Prostate gland (tissue), 2 donors: ENCODE data around the gene MICALL1. TPM values are rescaled to one million over a fixed set of nuclear protein-coding genes. Genes with fewer than 3 reads are reported as not detected.
"Not testable (repeated sequence)": the region's sequence is repeated elsewhere in the genome, so short reads cannot be mapped to it uniquely, and the experiment has no call there.

Experiments used
- DNase-seq: peaks from one replicate; pipeline ENCODE4 v3.0.0-alpha.2; 2019; ENCODE audit warnings: low spot score
- H3K27ac ChIP-seq, 2 donors: fragments of 200-600 bp; sonication (generic); 2 replicates each; pipeline ENCODE4 v1.5.1; 2017 to 2019
- H3K27me3 ChIP-seq: fragments of 200-600 bp; sonication (generic); replicated peaks from 2 replicates; pipeline ENCODE4 v1.5.1; 2019; ENCODE audit not compliant: insufficient read depth
- H3K36me3 ChIP-seq, 2 donors: fragments of 200-600 bp; sonication (generic); 1 replicate in 1 of 2; 2 replicates in 1 of 2; pipeline versions ENCODE4 v1.5.1 to v1.8.1; 2017 to 2019
- H3K4me1 ChIP-seq: fragments of 200-600 bp; sonication (generic); replicated peaks from 2 replicates; pipeline ENCODE4 v1.5.1; 2019
- H3K4me3 ChIP-seq, 2 donors: fragments of 200-600 bp; sonication (generic); 2 replicates each; pipeline ENCODE4 v1.5.1; 2017 to 2019
- H3K9me3 ChIP-seq: fragments of 200-600 bp; sonication (generic); 2 replicates; pipeline ENCODE4 v1.5.1; 2017
- POLR2A ChIP-seq: fragments of 450-650 bp; IDR thresholded peaks from one replicate; pipeline ENCODE4 v1.6.1; 2016; ENCODE audit warnings: antibody characterized with exemption, mild to moderate bottlenecking
- POLR2AphosphoS5 ChIP-seq: sonication (generic); formaldehyde crosslinking; IDR thresholded peaks from one replicate; pipeline ENCODE4 v1.6.1; 2017; ENCODE audit warnings: antibody characterized with exemption
- WGBS: methylation state at CpG from one replicate; pipeline ENCODE4 v1.1.5; 2018; 5-methylcytosine and 5-hydroxymethylcytosine counted together
- intact Hi-C: fragments of 100-400 bp; cut with DNase I; formaldehyde crosslinking; loops from one replicate; pipeline ENCODE4 v1.14.2; 2022
- total RNA-seq, 2 donors: library from RNA; depleted of rRNA; stranded (reverse); fragments of >200 nt; gene quantifications; one replicate each; pipeline ENCODE4 v1.1.0, GENCODE V29; 2016
- TF ChIP-seq, protein P1 (sequence below), 4 experiments: fragments of 200-600 bp in 2 of 4; fragments of 450-650 bp in 2 of 4; sonication (generic) in 2 of 4; IDR thresholded peaks; 1 replicate in 3 of 4; 2 replicates in 1 of 4; pipeline ENCODE4 v1.5.1; 2016 to 2019; ENCODE audit warnings: antibody characterized with exemption in 4 of 4, mild to moderate bottlenecking in 2 of 4, moderate library complexity in 2 of 4

MICALL1 gene
- total RNA-seq, 2 donors from 2014 or later, result 42.8 to 62.8 TPM

DNA sequence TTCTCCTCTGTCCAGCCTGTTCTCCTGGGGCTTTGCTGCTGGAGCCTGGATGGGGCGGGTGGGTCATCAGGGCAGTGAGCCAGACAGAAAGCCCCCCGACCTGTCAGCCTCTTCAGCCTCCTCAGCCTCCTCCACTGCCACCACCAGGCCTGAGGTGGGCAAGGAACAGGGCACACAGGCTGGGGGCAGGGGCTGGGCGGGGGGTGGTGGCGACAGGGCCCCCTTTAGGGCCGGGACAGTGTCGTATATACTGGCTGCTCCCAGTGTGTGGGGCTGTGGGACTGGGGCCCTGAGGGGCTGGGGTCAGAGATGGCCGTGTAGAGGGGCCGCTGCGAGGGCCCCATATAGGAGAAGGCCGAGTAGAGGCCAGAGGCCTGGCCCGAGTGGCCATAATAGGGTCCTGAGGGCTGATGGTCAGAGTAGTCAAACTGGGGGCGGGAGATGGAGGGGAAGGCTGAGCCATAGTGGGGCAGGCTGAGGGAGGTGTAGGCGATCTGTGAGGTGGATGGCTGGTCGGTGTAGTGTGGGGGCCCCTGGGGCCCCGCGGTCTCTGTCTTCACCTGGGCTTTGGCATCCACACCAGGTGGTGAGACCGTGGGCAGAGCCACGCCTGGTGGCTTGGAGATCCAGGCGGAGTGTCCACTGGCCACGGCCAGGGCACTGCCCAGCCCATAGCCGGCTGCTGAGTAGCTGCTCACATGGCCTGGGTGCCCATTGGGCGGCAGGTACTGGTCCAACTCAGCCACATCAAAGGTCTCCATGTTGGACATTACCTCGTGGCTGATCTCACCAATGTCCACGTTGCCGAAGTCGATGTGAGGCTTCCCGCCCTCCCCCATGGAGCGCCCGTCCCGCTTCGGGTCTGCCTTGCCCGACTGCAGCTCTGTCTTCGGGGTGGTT lies 67.4 kb downstream of the MICALL1 start:
- DNase-seq, result no peak
- intact Hi-C loops, result no loop called here
- no peaks in the 10 kb centered on the region for H3K4me1 ChIP-seq
- no peak overlapping the region for H3K4me3 ChIP-seq
- WGBS, result 90% methylated on average over 33 of the region's 33 CpGs
- TF ChIP-seq POLR2AphosphoS5 (no peak), POLR2A (no peak)
- TF ChIP-seq, protein P1, sequence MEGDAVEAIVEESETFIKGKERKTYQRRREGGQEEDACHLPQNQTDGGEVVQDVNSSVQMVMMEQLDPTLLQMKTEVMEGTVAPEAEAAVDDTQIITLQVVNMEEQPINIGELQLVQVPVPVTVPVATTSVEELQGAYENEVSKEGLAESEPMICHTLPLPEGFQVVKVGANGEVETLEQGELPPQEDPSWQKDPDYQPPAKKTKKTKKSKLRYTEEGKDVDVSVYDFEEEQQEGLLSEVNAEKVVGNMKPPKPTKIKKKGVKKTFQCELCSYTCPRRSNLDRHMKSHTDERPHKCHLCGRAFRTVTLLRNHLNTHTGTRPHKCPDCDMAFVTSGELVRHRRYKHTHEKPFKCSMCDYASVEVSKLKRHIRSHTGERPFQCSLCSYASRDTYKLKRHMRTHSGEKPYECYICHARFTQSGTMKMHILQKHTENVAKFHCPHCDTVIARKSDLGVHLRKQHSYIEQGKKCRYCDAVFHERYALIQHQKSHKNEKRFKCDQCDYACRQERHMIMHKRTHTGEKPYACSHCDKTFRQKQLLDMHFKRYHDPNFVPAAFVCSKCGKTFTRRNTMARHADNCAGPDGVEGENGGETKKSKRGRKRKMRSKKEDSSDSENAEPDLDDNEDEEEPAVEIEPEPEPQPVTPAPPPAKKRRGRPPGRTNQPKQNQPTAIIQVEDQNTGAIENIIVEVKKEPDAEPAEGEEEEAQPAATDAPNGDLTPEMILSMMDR (IDR thresholded peaks at IDR 0.05), result no peak
- H3K9me3 ChIP-seq, result no peaks in the 10 kb centered on the region
- no peaks in the 10 kb centered on the region for H3K27me3 ChIP-seq
- H3K27ac ChIP-seq, result no peak overlapping the region
- no peaks in the 10 kb centered on the region for H3K36me3 ChIP-seq

DNA sequence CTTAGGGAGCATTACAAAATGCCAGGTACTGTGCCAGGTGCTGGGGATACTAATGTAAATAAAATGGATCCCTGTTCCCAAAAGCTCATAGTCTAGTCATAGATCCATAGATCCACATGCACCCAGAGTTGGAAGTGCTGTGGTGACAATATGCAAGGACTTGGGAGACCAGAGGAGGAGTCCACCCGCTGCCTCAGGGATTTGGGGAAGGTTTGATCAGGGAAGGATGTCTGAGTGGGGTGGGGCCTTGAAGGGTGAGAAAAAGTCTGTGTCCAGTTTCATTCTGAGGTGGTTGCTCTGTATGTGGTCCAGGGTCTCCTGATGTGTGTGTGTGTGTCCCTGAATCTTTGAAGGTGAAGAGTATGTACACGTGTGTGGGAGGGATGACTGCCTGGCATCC lies 69.1 kb downstream of the MICALL1 start:
- Histone ChIP-seq H3K36me3 (no peaks in the 10 kb centered on the region), H3K27me3 (no peaks in the 10 kb centered on the region), H3K27ac (no peak overlapping the region), H3K4me3 (no peak overlapping the region), H3K4me1 (no peaks in the 10 kb centered on the region), H3K9me3 (no peaks in the 10 kb centered on the region)
- WGBS, result 98% methylated on average over 2 of the region's 2 CpGs
- no peak for DNase-seq
- intact Hi-C loops, result no loop called here
- TF ChIP-seq, protein P1 (IDR thresholded peaks at IDR 0.05), result no peak
- TF ChIP-seq POLR2AphosphoS5 (no peak), POLR2A (no peak)

DNA sequence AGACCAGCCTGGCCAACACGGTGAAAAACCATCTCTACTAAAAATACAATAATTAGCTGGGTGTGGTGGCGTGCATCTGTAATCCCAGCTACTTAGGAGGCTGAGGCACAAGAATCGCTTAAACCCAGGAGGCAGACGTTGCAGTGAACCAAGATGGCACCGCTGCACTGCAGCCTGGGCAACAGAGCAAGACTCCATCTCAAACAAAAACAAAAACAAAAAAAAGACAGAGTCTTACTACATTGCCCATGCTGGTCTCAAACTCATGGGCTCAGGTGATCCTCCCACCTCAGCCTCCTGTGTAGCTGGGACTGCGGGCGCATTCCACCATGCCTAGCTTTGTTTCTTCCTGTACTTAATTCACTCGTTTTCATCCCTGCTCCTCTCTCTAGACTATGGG lies 69.9 kb downstream of the MICALL1 start:
- H3K9me3 ChIP-seq, DNase-seq, H3K27ac ChIP-seq, intact Hi-C loops, H3K36me3 ChIP-seq, H3K4me1 ChIP-seq, H3K4me3 ChIP-seq, H3K27me3 ChIP-seq: not testable (repeated sequence)
- 92% methylated on average over 8 of the region's 8 CpGs for WGBS

DNA sequence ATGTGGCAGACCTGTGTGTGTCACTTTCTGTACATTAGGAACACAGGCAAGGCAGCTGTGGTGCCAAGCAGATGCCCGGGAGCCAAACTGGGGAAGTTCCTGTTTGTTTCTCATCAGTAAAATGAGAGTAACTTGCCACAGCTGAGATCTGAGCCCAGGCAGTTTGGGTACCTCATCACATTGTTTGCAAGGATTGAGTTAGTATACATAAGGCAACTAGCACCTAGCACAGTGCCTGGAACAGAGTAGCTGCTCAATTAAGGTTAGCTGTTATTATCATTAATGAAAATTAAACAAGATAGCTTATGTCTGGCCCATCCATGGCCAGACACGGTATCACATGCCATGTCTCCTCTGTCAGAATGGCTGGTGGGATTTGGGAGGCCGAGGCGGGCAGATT lies 70.5 kb downstream of the MICALL1 start:
- intact Hi-C loops, result no loop called here
- H3K4me1 ChIP-seq, result no peaks in the 10 kb centered on the region
- no peaks in the 10 kb centered on the region for H3K36me3 ChIP-seq
- no peak overlapping the region for H3K27ac ChIP-seq
- no peaks in the 10 kb centered on the region for H3K9me3 ChIP-seq
- H3K27me3 ChIP-seq, result no peaks in the 10 kb centered on the region
- no peak overlapping the region for H3K4me3 ChIP-seq
- TF ChIP-seq, protein P1 (IDR thresholded peaks at IDR 0.05), result no peak
- no peak for TF ChIP-seq POLR2A
- TF ChIP-seq POLR2AphosphoS5, result no peak
- 94% methylated on average over 4 of the region's 4 CpGs for WGBS
- DNase-seq, result no peak

DNA sequence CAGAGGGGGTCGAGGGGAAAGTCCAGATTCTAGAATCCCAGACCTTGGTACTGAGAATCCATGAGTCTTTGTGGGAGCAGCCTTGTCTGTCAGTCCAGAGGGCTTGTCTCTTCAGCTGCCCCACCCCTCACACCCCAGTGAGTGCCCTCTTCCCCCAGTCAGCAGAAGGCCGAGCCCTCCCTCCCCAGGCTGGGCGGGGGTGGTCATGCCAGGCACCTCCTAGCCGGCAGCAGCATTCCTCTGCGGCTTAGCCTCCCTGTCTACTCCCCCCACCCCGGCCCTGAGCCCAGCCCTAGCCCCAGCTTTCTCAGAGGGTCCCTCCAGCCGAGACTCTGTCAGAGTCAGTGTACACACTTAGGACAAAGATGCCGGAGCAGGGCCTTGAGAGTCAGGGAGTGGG lies 73.7 kb downstream of the MICALL1 start:
- no peak for DNase-seq
- Histone ChIP-seq H3K4me1 (no peaks in the 10 kb centered on the region), H3K27ac (no peak overlapping the region), H3K36me3 (no peaks in the 10 kb centered on the region), H3K9me3 (no peaks in the 10 kb centered on the region), H3K27me3 (no peaks in the 10 kb centered on the region), H3K4me3 (no peak overlapping the region)
- WGBS, result 83% methylated on average over 8 of the region's 8 CpGs
- intact Hi-C loops, result no loop called here
- TF ChIP-seq POLR2AphosphoS5 (no peak), POLR2A (no peak)
- TF ChIP-seq, protein P1 (IDR thresholded peaks at IDR 0.05), result no peak
